Endothelial cell (in vitro differentiated cells): ENCODE results near the gene TRMU. TPM values are rescaled to one million over a fixed set of nuclear protein-coding genes. Genes with fewer than 3 reads are reported as not detected.

ENCODE experiments used
- DNase-seq: peaks from one replicate; pipeline ENCODE4 v3.0.0; 2021; ENCODE audit warnings: low spot score
- H3K27ac Mint-ChIP-seq: one replicate; pipeline ENCODE4 v1.8.0; 2021; ENCODE audit warnings: mixed read lengths, inconsistent platforms; ENCODE audit not compliant: unreplicated experiment
- H3K27me3 Mint-ChIP-seq: one replicate; pipeline ENCODE4 v1.8.0; 2021; ENCODE audit warnings: mild to moderate bottlenecking, moderate library complexity, mixed read lengths, inconsistent platforms; ENCODE audit not compliant: unreplicated experiment
- H3K36me3 Mint-ChIP-seq: one replicate; pipeline ENCODE4 v1.8.0; 2021; ENCODE audit warnings: mild to moderate bottlenecking, low read depth, mixed read lengths, inconsistent platforms; ENCODE audit not compliant: unreplicated experiment
- H3K4me1 Mint-ChIP-seq: one replicate; pipeline ENCODE4 v1.8.0; 2021; ENCODE audit warnings: mild to moderate bottlenecking, mixed read lengths, inconsistent platforms; ENCODE audit not compliant: unreplicated experiment
- H3K4me3 Mint-ChIP-seq: one replicate; pipeline ENCODE4 v1.8.0; 2021; ENCODE audit warnings: mild to moderate bottlenecking, mixed read lengths, inconsistent platforms; ENCODE audit not compliant: unreplicated experiment
- H3K9me3 Mint-ChIP-seq: one replicate; pipeline ENCODE4 v1.8.0; 2021; ENCODE audit warnings: mixed read lengths, inconsistent platforms; ENCODE audit not compliant: unreplicated experiment
- CTCF ChIP-seq: fragments of 200-600 bp; sonication (generic); IDR thresholded peaks from one replicate; pipeline ENCODE4 v1.5.0; 2021; ENCODE audit warnings: antibody characterized with exemption; ENCODE audit not compliant: unreplicated experiment
- long read RNA-seq: library from polyadenylated mRNA; unstranded; transcript quantifications from one replicate; pipeline ENCODE4 v2.0.0, GENCODE V29; 2020; ENCODE audit not compliant: unreplicated experiment
- total RNA-seq: library from RNA; stranded (reverse); fragmentation: NEBNext Ultra II Directional; extraction: Animal tissue kit (Norgen Biotek cat#: 25700); gene quantifications from one replicate; pipeline ENCODE4 v1.2.1, GENCODE V29; 2021; ENCODE audit not compliant: unreplicated experiment

The TRMU gene
- total RNA-seq: 41.5 TPM
- long read RNA-seq, partial matches to known transcripts: 2 of 15 reads
- long read RNA-seq, other reads (novel, unspliced or antisense): 7 of 15 reads

- H3K4me1 Mint-ChIP-seq: peaks cover 12% of the 10 kb centered on the region
- peaks cover 1% of the 10 kb centered on the region for H3K27me3 Mint-ChIP-seq
- H3K9me3 Mint-ChIP-seq: no peaks in the 10 kb centered on the region
- peaks cover 26% of the 10 kb centered on the region for H3K36me3 Mint-ChIP-seq
- TF ChIP-seq CTCF: no peak
- H3K4me3 Mint-ChIP-seq: peak within 1 kb of the TSS; percentile 96
- DNase-seq: peak; percentile 81
- H3K27ac Mint-ChIP-seq: peak within 1 kb of the TSS; percentile 88
Measured at GRCh38 chr22:46335201-46336118, at the start of gene TRMU. TRMU (plus strand) TSS chr22:46335714; CDS start chr22:46335765, 51 bp downstream.

- Mint-ChIP-seq H3K9me3 (no peaks in the 10 kb centered on the region), H3K36me3 (peaks cover 37% of the 10 kb centered on the region), H3K4me1 (peaks cover 9% of the 10 kb centered on the region), H3K27me3 (peaks cover 10% of the 10 kb centered on the region), H3K4me3 (peak overlapping the region; percentile 77), H3K27ac (no peak overlapping the region)
- DNase-seq: no peak
- no peak for TF ChIP-seq CTCF
Measured at GRCh38 chr22:46286006-46286405, 49.5 kb upstream of the TRMU start.

- H3K9me3 Mint-ChIP-seq: no peaks in the 10 kb centered on the region
- TF ChIP-seq CTCF: no peak
- no peak for DNase-seq
- peak overlapping the region; percentile 62 for H3K4me3 Mint-ChIP-seq
- peak overlapping the region; percentile 89 for H3K27ac Mint-ChIP-seq
- peaks cover 10% of the 10 kb centered on the region for H3K27me3 Mint-ChIP-seq
- H3K4me1 Mint-ChIP-seq: peaks cover 9% of the 10 kb centered on the region
- H3K36me3 Mint-ChIP-seq: peaks cover 30% of the 10 kb centered on the region
Measured at GRCh38 chr22:46286941-46287872, 48.3 kb upstream of the TRMU start.

- H3K9me3 Mint-ChIP-seq: no peaks in the 10 kb centered on the region
- H3K4me3 Mint-ChIP-seq: peak overlapping the region; percentile 62
Measured at GRCh38 chr22:46287873-46288751, 47.4 kb upstream of the TRMU start.

More at GRCh38 chr22:46287873-46288751, 47.4 kb upstream of the TRMU start:
- TF ChIP-seq CTCF: no peak
- DNase-seq: peak; percentile 56
- Mint-ChIP-seq H3K27ac (peak overlapping the region; percentile 89), H3K36me3 (peaks cover 34% of the 10 kb centered on the region), H3K27me3 (peaks cover 10% of the 10 kb centered on the region), H3K4me1 (peaks cover 9% of the 10 kb centered on the region)
